ENCODE results near the gene CDH4. TPM values are rescaled to one million over a fixed set of nuclear protein-coding genes. Genes with fewer than 3 reads are reported as not detected.

The CDH4 gene
- total RNA-seq (1.1 TPM), polyA plus RNA-seq (ENCODE audit: insufficient read depth, low read depth, low replicate concordance) (not detected)
- long read RNA-seq, donor 1, partial matches to known transcripts, result 6 of 6 reads
- long read RNA-seq, donor 1, other reads (novel, unspliced or antisense), result 0 of 6 reads
- long read RNA-seq, donor 2, result 0 reads
- long read RNA-seq, donor 3, result 0 reads
- long read RNA-seq, donor 4, result 0 reads
- long read RNA-seq, donor 5, result 0 reads
- long read RNA-seq, donor 6, result 0 reads
- long read RNA-seq, donor 7, partial matches to known transcripts, result 0 of 3 reads
- long read RNA-seq, donor 7, other reads (novel, unspliced or antisense), result 3 of 3 reads
- long read RNA-seq, donor 8, result 0 reads
- long read RNA-seq, donor 9, result 0 reads
- long read RNA-seq, donor 10, partial matches to known transcripts, result 9 of 9 reads
- long read RNA-seq, donor 10, other reads (novel, unspliced or antisense), result 0 of 9 reads

DNA sequence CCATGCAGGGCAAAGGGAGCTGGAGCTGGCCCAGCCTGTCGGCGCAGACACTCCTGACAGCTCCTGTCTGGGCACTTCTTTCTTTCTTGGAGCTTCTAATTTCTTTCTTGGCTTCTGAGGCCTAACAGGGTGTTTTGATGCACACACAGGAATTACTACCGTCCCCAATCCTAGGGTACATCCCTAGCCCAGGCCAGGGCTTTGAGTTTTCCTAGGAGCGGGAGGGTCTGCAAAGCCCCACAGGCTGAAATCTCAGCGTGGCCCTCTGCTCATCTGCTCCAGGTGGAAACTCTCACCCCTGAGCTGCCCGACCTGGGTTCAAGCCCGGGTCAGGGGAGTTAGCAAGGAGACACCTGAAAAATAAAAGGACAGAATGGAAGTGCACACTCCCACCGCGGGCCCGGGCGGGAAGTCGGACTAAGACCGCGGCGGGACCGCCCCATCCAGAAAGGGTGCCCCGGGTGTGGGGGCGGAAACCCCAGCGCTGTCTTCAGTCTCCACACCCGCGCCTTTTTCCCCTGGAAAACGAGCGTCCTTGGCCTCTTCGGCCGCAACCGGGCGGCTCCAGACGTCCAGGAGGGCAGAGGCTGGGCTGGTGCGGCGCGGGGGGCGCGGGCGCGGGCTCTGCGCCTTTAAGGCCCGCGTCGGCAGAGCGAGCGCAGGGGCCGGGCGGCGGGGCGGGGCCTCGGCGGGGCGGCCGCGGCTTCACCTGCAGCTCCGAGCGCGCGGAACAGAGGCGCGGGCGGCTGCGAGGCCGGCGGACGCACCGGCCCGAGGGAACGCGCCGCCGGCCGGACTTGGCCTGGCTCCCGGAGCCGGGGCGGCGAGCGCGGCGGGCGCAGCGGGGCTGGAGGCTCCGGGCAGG is at the start of gene CDH4:
TSS of gene CDH4 (plus strand) at position 733 of the 865 bp plus-strand sequence.
- H3K9me3 ChIP-seq (ENCODE audit: control insufficient read depth in 2 of 3, insufficient read depth in 1 of 3, low read length in 3 of 3), result no peaks in the 10 kb centered on the region
- FAIRE-seq (no peak), DNase-seq (peak in 4 of 5 donors; percentile 41 to 62 (median 50))
- no peaks in the 10 kb centered on the region for H3K36me3 ChIP-seq (ENCODE audit: control insufficient read depth in 2 of 3, insufficient read depth in 3 of 3, low read length in 3 of 3)
- H3K4me1 ChIP-seq (ENCODE audit: control insufficient read depth in 2 of 3, insufficient read depth in 2 of 3, low read depth in 1 of 3, low read length in 3 of 3), result peaks cover 0 to 2% (median 0%) of the 10 kb centered on the region in 3 donors
- no peak within 1 kb of the TSS for H3K9ac ChIP-seq (ENCODE audit: low read length in 3 of 3)
- H3K27ac ChIP-seq (ENCODE audit: low read depth in 2 of 2, low read length in 2 of 2), result no peak within 1 kb of the TSS
- H3K27me3 ChIP-seq (ENCODE audit: control insufficient read depth, insufficient read depth, low read length), result peaks cover 16% of the 10 kb centered on the region
- TF ChIP-seq, protein P1, sequence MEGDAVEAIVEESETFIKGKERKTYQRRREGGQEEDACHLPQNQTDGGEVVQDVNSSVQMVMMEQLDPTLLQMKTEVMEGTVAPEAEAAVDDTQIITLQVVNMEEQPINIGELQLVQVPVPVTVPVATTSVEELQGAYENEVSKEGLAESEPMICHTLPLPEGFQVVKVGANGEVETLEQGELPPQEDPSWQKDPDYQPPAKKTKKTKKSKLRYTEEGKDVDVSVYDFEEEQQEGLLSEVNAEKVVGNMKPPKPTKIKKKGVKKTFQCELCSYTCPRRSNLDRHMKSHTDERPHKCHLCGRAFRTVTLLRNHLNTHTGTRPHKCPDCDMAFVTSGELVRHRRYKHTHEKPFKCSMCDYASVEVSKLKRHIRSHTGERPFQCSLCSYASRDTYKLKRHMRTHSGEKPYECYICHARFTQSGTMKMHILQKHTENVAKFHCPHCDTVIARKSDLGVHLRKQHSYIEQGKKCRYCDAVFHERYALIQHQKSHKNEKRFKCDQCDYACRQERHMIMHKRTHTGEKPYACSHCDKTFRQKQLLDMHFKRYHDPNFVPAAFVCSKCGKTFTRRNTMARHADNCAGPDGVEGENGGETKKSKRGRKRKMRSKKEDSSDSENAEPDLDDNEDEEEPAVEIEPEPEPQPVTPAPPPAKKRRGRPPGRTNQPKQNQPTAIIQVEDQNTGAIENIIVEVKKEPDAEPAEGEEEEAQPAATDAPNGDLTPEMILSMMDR (IDR thresholded peaks at IDR 0.05; ENCODE audit: borderline replicate concordance, extremely low read depth, insufficient read depth), result no peak
- no peak within 1 kb of the TSS for H3K4me3 ChIP-seq (ENCODE audit: low read length in 3 of 3)
- intact Hi-C loops (cut with DNase I), result no loop called here

DNA sequence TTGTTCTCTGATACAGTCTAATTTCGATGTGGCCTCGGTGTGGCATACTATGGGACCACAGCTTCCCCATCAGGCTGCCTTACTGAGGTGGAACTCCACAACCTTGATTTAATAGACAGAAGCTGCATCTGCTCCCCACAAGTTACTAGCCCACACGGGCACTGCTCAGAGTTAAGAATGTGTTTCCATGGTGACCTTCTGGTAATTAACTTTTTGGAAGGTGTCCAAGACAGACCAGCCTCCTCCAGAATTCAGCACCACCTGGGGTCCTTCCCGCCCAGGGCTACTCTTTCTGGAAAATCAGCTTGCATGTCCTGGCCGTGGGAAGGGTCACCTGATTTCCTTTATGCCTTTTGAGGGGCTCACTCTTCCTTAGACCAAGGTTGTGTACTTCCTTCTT is 48.7 kb upstream of the CDH4 start:
- FAIRE-seq, result no peak
- Histone ChIP-seq H3K4me1 (ENCODE audit: control insufficient read depth in 2 of 3, insufficient read depth in 2 of 3, low read depth in 1 of 3, low read length in 3 of 3) (no peaks in the 10 kb centered on the region), H3K4me3 (ENCODE audit: low read length in 3 of 3) (no peak overlapping the region), H3K27ac (ENCODE audit: low read depth in 2 of 2, low read length in 2 of 2) (no peak overlapping the region), H3K9me3 (ENCODE audit: control insufficient read depth in 2 of 3, insufficient read depth in 1 of 3, low read length in 3 of 3) (no peaks in the 10 kb centered on the region), H3K27me3 (ENCODE audit: control insufficient read depth, insufficient read depth, low read length) (no peaks in the 10 kb centered on the region), H3K36me3 (ENCODE audit: control insufficient read depth in 2 of 3, insufficient read depth in 3 of 3, low read length in 3 of 3) (no peaks in the 10 kb centered on the region), H3K9ac (ENCODE audit: low read length in 3 of 3) (no peak overlapping the region)
- peak in 3 of 5 donors; percentile 20 to 58 (median 57) for DNase-seq
- intact Hi-C loops (cut with DNase I), result no loop called here
- TF ChIP-seq, protein P1 (IDR thresholded peaks at IDR 0.05; ENCODE audit: borderline replicate concordance, extremely low read depth, insufficient read depth), result no peak

DNA sequence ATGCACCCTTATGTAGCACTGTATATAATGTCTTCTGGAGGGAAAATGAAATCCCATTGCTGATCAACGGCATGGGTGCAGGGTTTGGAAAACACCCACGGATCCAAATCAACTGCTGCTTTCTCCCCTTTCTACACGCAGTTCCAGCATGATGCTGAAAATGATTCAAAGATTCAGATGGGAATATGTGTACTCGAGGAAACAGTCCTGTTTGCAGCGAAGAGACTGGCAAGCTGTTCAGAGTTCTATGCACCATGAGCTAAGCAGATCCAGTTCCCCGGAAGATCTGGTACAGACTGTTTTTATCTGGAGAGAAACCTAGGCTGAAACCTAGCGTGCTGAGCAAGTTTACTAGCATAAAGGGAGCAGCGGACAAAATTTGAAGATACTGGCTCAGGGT is 47.9 kb upstream of the CDH4 start:
- Histone ChIP-seq H3K27ac (ENCODE audit: low read depth in 2 of 2, low read length in 2 of 2) (no peak overlapping the region), H3K27me3 (ENCODE audit: control insufficient read depth, insufficient read depth, low read length) (no peaks in the 10 kb centered on the region), H3K9me3 (ENCODE audit: control insufficient read depth in 2 of 3, insufficient read depth in 1 of 3, low read length in 3 of 3) (no peaks in the 10 kb centered on the region), H3K9ac (ENCODE audit: low read length in 3 of 3) (no peak overlapping the region), H3K4me3 (ENCODE audit: low read length in 3 of 3) (no peak overlapping the region), H3K36me3 (ENCODE audit: control insufficient read depth in 2 of 3, insufficient read depth in 3 of 3, low read length in 3 of 3) (no peaks in the 10 kb centered on the region), H3K4me1 (ENCODE audit: control insufficient read depth in 2 of 3, insufficient read depth in 2 of 3, low read depth in 1 of 3, low read length in 3 of 3) (no peaks in the 10 kb centered on the region)
- DNase-seq (no peak), FAIRE-seq (no peak)
- TF ChIP-seq, protein P1 (IDR thresholded peaks at IDR 0.05; ENCODE audit: borderline replicate concordance, extremely low read depth, insufficient read depth), result no peak
- intact Hi-C loops (cut with DNase I), result no loop called here

All from kidney (tissue), 22 donors.